CD4-positive, alpha-beta T cell (primary cell): ENCODE measurements around the gene SLC27A5. TPM values are rescaled to one million over a fixed set of nuclear protein-coding genes. Genes with fewer than 3 reads are reported as not detected.

Experiments used
- ATAC-seq: fragments of 200-7000 bp; cut with Tn5 transposase; one replicate; pipeline ENCODE4 v1.10.0; 2022; ENCODE audit warnings: mild to moderate bottlenecking; ENCODE audit not compliant: poor library complexity
- CTCF ChIA-PET: fragments of 350-600 bp; sonication (Branson Sonifier 250); formaldehyde crosslinking; loops from one replicate; lab custom pipeline; 2021; ENCODE audit warnings: antibody characterized with exemption, inconsistent platforms; lab: Charles Lee
- POLR2A ChIA-PET: fragments of 350-600 bp; sonication (Branson Sonifier 250); formaldehyde crosslinking; loops from one replicate; lab custom pipeline; 2021; ENCODE audit warnings: antibody characterized with exemption, inconsistent platforms; lab: Charles Lee
- DNase-seq, 14 experiments: peaks; one replicate each; pipeline ENCODE4 v3.0.0-alpha.2; 2013 to 2020; ENCODE audit warnings: mixed read lengths in 2 of 14
- H3K27ac ChIP-seq, 2 donors: one replicate each; pipeline versions ENCODE4 v1.5.1 to v1.7.0; 2013; ENCODE audit warnings: low read length in 2 of 2, low read depth in 1 of 2, mild to moderate bottlenecking in 1 of 2
- H3K27me3 ChIP-seq, 2 experiments: 1 replicate in 1 of 2; 2 replicates in 1 of 2; pipeline versions ENCODE4 v1.6.1 to v1.7.0; 2013; ENCODE audit warnings: low read length in 2 of 2, control low read depth in 1 of 2, mild to moderate bottlenecking in 1 of 2, moderate library complexity in 1 of 2; ENCODE audit not compliant: insufficient read depth in 2 of 2, control insufficient read depth in 1 of 2
- H3K36me3 ChIP-seq: one replicate; pipeline ENCODE4 v1.6.1; 2013; ENCODE audit warnings: low read length, control low read depth; ENCODE audit not compliant: insufficient read depth
- H3K4me1 ChIP-seq: one replicate; pipeline ENCODE4 v1.6.1; 2013; ENCODE audit warnings: low read length, control low read depth; ENCODE audit not compliant: insufficient read depth
- H3K4me3 ChIP-seq: one replicate; pipeline ENCODE4 v1.5.1; 2013; ENCODE audit warnings: mild to moderate bottlenecking, low read length, moderate library complexity
- H3K9me3 ChIP-seq, 2 experiments: 1 replicate in 1 of 2; 2 replicates in 1 of 2; pipeline versions ENCODE4 v1.6.1 to v1.7.0; 2013; ENCODE audit warnings: low read length in 2 of 2, mild to moderate bottlenecking in 2 of 2, control low read depth in 1 of 2, moderate library complexity in 1 of 2; ENCODE audit not compliant: control insufficient read depth in 1 of 2, insufficient read depth in 1 of 2
- H3K27ac Mint-ChIP-seq: one replicate; pipeline ENCODE4 v1.8.0; 2020; ENCODE audit warnings: mixed read lengths
- H3K27me3 Mint-ChIP-seq: one replicate; pipeline ENCODE4 v1.8.0; 2021; ENCODE audit warnings: mixed read lengths
- H3K36me3 Mint-ChIP-seq: one replicate; pipeline ENCODE4 v1.8.0; 2021; ENCODE audit warnings: low read depth, mixed read lengths
- H3K4me1 Mint-ChIP-seq: one replicate; pipeline ENCODE4 v1.8.0; 2021; ENCODE audit warnings: low read depth, mixed read lengths
- H3K4me3 Mint-ChIP-seq: one replicate; pipeline ENCODE4 v1.8.0; 2020; ENCODE audit warnings: mild to moderate bottlenecking, mixed read lengths
- H3K9me3 Mint-ChIP-seq: one replicate; pipeline ENCODE4 v1.8.0; 2020; ENCODE audit warnings: mixed read lengths
- intact Hi-C, 2 experiments: fragments of 100-400 bp; cut with DNase I in 1 of 2; cut with micrococcal nuclease in 1 of 2; formaldehyde crosslinking; loops; one replicate each; pipeline versions ENCODE4 v1.15.1 to v1.9.0; 2023 to 2025; cut with DNase I, micrococcal nuclease
- total RNA-seq, 174 experiments: library from RNA in 2 of 174; stranded (reverse) in 2 of 174; gene quantifications; one replicate each; pipeline ENCODE4 v1.2.3 and lab custom pipeline; 2021 to 2026
- TF ChIP-seq, protein P1 (sequence below): fragments of 200-600 bp; IDR thresholded peaks from one replicate; pipeline ENCODE4 v1.8.0; 2022; ENCODE audit warnings: antibody characterized with exemption, mild to moderate bottlenecking

The SLC27A5 gene
- total RNA-seq, 2 experiments from 2014 or later = 3.5 to 4.8 TPM

DNA sequence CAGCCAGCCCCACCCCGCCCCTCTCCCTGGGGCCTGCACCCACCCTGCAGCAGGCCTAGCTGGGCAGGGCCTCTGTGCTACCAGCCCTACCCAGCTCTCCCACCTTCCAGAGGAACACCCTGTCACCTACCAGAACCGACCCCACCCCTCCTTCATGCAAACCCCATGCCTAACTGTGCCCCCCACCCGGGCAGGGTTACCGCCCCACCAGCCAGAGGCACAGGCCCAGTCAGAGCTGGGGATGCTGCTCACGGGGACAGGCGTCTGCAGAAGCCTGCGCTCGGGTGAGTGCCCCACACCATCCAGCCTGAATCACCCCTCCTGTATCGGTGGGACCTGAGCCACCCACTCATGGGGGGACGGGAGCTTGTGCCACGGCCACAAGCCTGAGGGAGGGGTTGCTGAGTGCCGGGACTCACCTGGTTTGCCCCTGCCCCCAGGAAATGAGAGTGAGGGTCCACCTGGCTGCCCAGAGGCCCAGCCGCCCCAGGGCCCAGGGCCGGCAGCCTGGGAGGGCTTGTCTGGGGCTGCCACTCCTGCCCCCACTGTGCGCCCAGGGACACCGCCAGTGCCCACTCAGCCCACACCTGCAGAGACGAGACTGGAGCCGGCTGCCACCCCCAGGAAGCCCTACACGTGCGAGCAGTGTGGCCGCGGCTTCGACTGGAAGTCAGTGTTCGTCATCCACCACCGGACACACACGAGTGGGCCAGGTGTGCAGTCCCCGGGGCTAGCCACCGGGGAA is 31.9 kb downstream of the SLC27A5 start:
- peaks cover 20% of the 10 kb centered on the region for H3K4me1 ChIP-seq
- H3K36me3 ChIP-seq = peaks cover 3% of the 10 kb centered on the region
- Mint-ChIP-seq H3K9me3 (no peaks in the 10 kb centered on the region), H3K27me3 (no peaks in the 10 kb centered on the region), H3K4me3 (no peak overlapping the region), H3K27ac (no peak overlapping the region), H3K4me1 (peaks cover 17% of the 10 kb centered on the region), H3K36me3 (peaks cover 8% of the 10 kb centered on the region)
- DNase-seq = no peak
- TF ChIP-seq, protein P1, sequence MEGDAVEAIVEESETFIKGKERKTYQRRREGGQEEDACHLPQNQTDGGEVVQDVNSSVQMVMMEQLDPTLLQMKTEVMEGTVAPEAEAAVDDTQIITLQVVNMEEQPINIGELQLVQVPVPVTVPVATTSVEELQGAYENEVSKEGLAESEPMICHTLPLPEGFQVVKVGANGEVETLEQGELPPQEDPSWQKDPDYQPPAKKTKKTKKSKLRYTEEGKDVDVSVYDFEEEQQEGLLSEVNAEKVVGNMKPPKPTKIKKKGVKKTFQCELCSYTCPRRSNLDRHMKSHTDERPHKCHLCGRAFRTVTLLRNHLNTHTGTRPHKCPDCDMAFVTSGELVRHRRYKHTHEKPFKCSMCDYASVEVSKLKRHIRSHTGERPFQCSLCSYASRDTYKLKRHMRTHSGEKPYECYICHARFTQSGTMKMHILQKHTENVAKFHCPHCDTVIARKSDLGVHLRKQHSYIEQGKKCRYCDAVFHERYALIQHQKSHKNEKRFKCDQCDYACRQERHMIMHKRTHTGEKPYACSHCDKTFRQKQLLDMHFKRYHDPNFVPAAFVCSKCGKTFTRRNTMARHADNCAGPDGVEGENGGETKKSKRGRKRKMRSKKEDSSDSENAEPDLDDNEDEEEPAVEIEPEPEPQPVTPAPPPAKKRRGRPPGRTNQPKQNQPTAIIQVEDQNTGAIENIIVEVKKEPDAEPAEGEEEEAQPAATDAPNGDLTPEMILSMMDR = no peak
- no peak overlapping the region for H3K27ac ChIP-seq
- ChIA-PET POLR2A (no interaction called here), CTCF (interaction anchor here (1.9 kb wide), 1 partner anchor 39 kb away, joined by 5 read pairs; the partner anchor contains the start of gene ZBTB45)
- no peak for ATAC-seq
- intact Hi-C loops = loop anchor here (5.0 kb wide), 2 partner anchors 38 to 153 kb away; partner anchors contain the start of genes ZNF132 (in 1 of the 2) and ZSCAN22 (in 1 of the 2)
- H3K9me3 ChIP-seq = no peaks in the 10 kb centered on the region
- no peaks in the 10 kb centered on the region for H3K27me3 ChIP-seq
- H3K4me3 ChIP-seq = no peak overlapping the region

DNA sequence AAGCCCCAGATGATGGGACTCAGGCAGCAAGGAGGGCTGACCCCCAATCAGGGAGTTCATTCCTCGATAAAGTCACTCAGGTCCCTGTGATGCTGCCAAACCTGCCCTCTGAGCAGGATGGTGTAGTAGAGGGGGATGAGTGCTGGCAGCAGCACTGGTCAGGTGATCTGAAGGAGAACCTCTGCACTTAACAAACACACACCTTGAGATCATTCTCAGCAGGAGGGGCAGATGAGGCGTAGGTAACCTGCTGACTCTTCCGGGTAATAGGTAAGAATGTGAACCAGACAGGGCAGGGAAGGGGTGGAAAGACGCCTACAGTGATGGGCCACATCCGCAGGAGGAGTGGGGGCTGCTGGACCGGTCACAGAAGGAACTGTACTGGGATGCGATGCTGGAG is 32.5 kb downstream of the SLC27A5 start:
- intact Hi-C loops = loop anchor here (5.0 kb wide), 2 partner anchors 37 to 152 kb away; partner anchors contain the start of genes ZNF132 (in 1 of the 2) and ZSCAN22 (in 1 of the 2)
- H3K36me3 ChIP-seq = peaks cover 3% of the 10 kb centered on the region
- Mint-ChIP-seq H3K9me3 (no peaks in the 10 kb centered on the region), H3K36me3 (peaks cover 8% of the 10 kb centered on the region), H3K27ac (no peak overlapping the region), H3K4me1 (peaks cover 22% of the 10 kb centered on the region), H3K4me3 (no peak overlapping the region), H3K27me3 (no peaks in the 10 kb centered on the region)
- H3K4me3 ChIP-seq = no peak overlapping the region
- ATAC-seq (no peak), DNase-seq (no peak)
- ChIA-PET CTCF (no interaction called here), POLR2A (no interaction called here)
- peaks cover 22% of the 10 kb centered on the region for H3K4me1 ChIP-seq
- no peaks in the 10 kb centered on the region for H3K9me3 ChIP-seq
- no peaks in the 10 kb centered on the region for H3K27me3 ChIP-seq
- TF ChIP-seq, protein P1 = no peak
- no peak overlapping the region for H3K27ac ChIP-seq

DNA sequence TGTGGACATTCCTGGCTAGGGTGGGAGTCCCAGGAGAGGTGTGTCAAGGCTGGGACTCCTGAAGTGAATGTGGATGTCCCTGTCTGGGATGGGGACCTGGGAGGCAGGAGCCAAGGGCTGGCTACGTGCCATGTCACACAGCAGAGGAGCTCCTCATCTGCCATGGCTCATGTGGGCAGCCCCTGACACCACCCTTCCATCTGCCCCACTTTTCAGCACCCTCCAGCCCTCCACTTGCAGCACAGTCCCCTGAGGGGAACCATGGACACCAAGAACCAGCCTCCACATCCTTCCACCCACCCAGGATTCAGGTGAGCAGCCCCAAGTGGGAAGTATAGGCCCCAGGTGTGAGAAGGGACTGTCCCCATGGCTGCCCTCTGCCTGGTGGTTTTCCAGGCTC is 33.9 kb downstream of the SLC27A5 start:
- Mint-ChIP-seq H3K27ac (peak overlapping the region; percentile 42), H3K4me1 (peaks cover 23% of the 10 kb centered on the region), H3K9me3 (no peaks in the 10 kb centered on the region), H3K36me3 (peaks cover 11% of the 10 kb centered on the region), H3K4me3 (no peak overlapping the region), H3K27me3 (no peaks in the 10 kb centered on the region)
- peaks cover 22% of the 10 kb centered on the region for H3K4me1 ChIP-seq
- H3K9me3 ChIP-seq = no peaks in the 10 kb centered on the region
- ChIA-PET POLR2A (no interaction called here), CTCF (no interaction called here)
- no peak overlapping the region for H3K4me3 ChIP-seq
- no peak overlapping the region for H3K27ac ChIP-seq
- TF ChIP-seq, protein P1 = no peak
- no peak for DNase-seq
- peaks cover 10% of the 10 kb centered on the region for H3K36me3 ChIP-seq
- intact Hi-C loops = loop anchor here (2.0 to 5.0 kb wide), 5 partner anchors 21 to 151 kb away; partner anchors contain the start of genes ZNF132 (in 1 of the 2), ZNF584 (in 1 of the 2), ZNF837 (in 1 of the 2) and ZSCAN22 (in 1 of the 2)
- ATAC-seq = no peak
- H3K27me3 ChIP-seq = no peaks in the 10 kb centered on the region
